ENCODE data around the gene FAM107A.

Gene FAM107A

DNA sequence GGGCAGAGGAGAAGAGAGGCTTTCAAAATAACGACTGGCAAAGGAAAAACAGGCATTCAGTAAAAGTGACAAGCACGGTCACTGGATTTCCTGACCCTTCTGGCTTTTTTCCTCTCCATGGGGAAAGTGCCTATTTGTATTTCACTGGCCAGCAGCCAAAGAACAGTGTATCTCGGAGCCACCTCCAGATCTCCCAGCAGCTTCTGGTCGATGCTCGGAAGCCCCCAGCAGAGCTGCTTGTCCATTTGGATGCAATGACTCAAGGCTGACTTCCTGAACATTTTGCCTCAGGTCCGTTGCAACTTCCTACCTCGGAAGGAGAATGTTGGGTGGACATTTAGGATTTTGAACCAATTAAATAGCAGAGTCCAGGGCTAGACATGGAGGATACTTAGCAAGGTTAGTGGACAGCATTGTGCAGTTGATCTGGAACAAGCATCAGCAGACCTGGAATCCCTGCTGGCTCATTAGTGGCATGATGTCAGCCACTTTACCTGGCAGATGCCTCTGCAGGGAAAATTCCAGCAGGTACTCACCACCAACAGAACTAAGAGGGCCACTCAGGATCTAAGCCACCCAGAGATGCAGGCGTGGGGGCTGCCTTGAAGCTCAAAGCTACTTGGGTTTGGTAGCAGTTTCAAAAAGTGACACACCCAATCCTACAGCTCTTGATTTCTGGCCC, 1.1 kb downstream of the FAM107A start:
- H3K56ac ChIP-seq (ENCODE audit: low read length) = no peak overlapping the region
- H3K4me2 ChIP-seq (ENCODE audit: low read length) = no peak overlapping the region
- WGBS (ENCODE audit: extremely low coverage, insufficient coverage, low lambda C conversion rate) = no CpG with 5 or more reads among the region's 8 CpGs
- H2BK5ac ChIP-seq (ENCODE audit: low read length) = no peak overlapping the region
- H3K4ac ChIP-seq (ENCODE audit: low read depth, low read length) = no peak overlapping the region
- H3K9ac ChIP-seq (ENCODE audit: low read length) = no peak overlapping the region
- H4K5ac ChIP-seq (ENCODE audit: low read length) = no peak overlapping the region
- no peak for DNase-seq
- H3K23ac ChIP-seq (ENCODE audit: low read length) = no peak overlapping the region
- H3K4me3 ChIP-seq (ENCODE audit: low read length) = no peak overlapping the region
- no peak overlapping the region for H4K8ac ChIP-seq (ENCODE audit: low read depth, low read length)
- H3K79me1 ChIP-seq (ENCODE audit: low read length) = no peaks in the 10 kb centered on the region
- peaks cover 6% of the 10 kb centered on the region for H3K4me1 ChIP-seq (ENCODE audit: control insufficient read depth, low read depth, low read length)
- no peaks in the 10 kb centered on the region for H3K36me3 ChIP-seq (ENCODE audit: control insufficient read depth, insufficient read depth, low read length)
- no peaks in the 10 kb centered on the region for H3K79me2 ChIP-seq (ENCODE audit: control insufficient read depth, insufficient read depth, low read length)
- no peaks in the 10 kb centered on the region for H3K27me3 ChIP-seq (ENCODE audit: insufficient read depth, low read length, poor library complexity)
- no peak overlapping the region for H3K27ac ChIP-seq (ENCODE audit: low read depth, low read length)
- H2BK120ac ChIP-seq (ENCODE audit: low read depth, low read length) = no peak overlapping the region
- no peak overlapping the region for H2BK15ac ChIP-seq (replicated peaks; ENCODE audit: low read depth)
- H3K18ac ChIP-seq (ENCODE audit: low read length) = no peak overlapping the region
- no peak overlapping the region for H2AK5ac ChIP-seq (ENCODE audit: low read length)

DNA sequence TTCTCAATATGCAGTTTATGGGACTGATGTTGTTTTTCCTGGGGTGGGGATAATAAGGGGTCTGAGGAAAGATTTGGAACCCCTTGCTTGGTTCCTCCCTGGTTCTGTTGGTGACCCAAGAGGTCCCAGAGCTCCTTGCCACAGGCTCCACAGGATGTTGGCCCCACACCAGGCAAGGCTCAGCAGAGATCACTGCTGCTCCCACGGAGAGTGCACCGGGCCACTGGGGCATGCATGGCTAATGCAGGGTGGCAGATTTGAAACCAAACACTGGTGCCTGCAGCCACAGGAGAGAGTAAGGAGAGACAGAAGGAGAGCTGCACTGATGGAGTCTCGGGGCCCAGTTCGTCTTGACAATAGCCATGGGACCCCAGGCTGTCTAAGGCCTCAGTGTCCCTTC, 2.5 kb downstream of the FAM107A start:
- Histone ChIP-seq H3K36me3 (ENCODE audit: control insufficient read depth, insufficient read depth, low read length) (no peaks in the 10 kb centered on the region), H4K5ac (ENCODE audit: low read length) (no peak overlapping the region), H3K4me2 (ENCODE audit: low read length) (no peak overlapping the region), H3K27ac (ENCODE audit: low read depth, low read length) (no peak overlapping the region), H3K18ac (ENCODE audit: low read length) (no peak overlapping the region), H3K4me1 (ENCODE audit: control insufficient read depth, low read depth, low read length) (peaks cover 4% of the 10 kb centered on the region), H4K8ac (ENCODE audit: low read depth, low read length) (no peak overlapping the region), H3K79me2 (ENCODE audit: control insufficient read depth, insufficient read depth, low read length) (no peaks in the 10 kb centered on the region), H2BK5ac (ENCODE audit: low read length) (no peak overlapping the region), H3K79me1 (ENCODE audit: low read length) (no peaks in the 10 kb centered on the region), H3K9ac (ENCODE audit: low read length) (no peak overlapping the region), H2BK15ac (replicated peaks; ENCODE audit: low read depth) (no peak overlapping the region), H3K4me3 (ENCODE audit: low read length) (no peak overlapping the region), H2AK5ac (ENCODE audit: low read length) (no peak overlapping the region), H3K56ac (ENCODE audit: low read length) (no peak overlapping the region), H3K27me3 (ENCODE audit: insufficient read depth, low read length, poor library complexity) (no peaks in the 10 kb centered on the region), H3K4ac (ENCODE audit: low read depth, low read length) (no peak overlapping the region), H3K23ac (ENCODE audit: low read length) (peak overlapping the region; percentile 11), H2BK120ac (ENCODE audit: low read depth, low read length) (no peak overlapping the region)
- WGBS (ENCODE audit: extremely low coverage, insufficient coverage, low lambda C conversion rate) = no CpG with 5 or more reads among the region's 4 CpGs
- no peak for DNase-seq

DNA sequence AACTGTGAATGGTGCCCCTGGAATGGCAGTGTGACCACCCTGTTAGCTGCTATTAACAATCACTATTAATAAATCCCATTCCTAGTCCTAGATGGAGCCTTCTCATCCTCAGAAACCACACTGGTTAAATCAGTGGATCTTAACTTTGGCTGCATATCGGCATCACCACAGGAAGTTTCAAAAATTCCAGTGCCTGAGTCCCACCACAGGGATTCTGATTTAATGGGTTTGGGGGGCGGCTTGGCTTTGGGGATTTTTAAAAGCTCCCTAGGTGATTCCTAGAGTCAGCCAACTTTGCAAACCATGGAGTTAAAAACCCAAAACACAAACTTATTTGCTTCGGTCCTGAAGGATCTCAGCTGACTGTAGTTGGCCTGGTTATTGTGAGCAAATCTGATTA, 3.1 kb downstream of the FAM107A start:
- no peak for DNase-seq
- Histone ChIP-seq H3K23ac (ENCODE audit: low read length) (no peak overlapping the region), H3K4ac (ENCODE audit: low read depth, low read length) (no peak overlapping the region), H3K27ac (ENCODE audit: low read depth, low read length) (no peak overlapping the region), H3K79me1 (ENCODE audit: low read length) (no peaks in the 10 kb centered on the region), H3K4me3 (ENCODE audit: low read length) (no peak overlapping the region), H3K79me2 (ENCODE audit: control insufficient read depth, insufficient read depth, low read length) (no peaks in the 10 kb centered on the region), H3K18ac (ENCODE audit: low read length) (no peak overlapping the region), H3K9ac (ENCODE audit: low read length) (no peak overlapping the region), H3K36me3 (ENCODE audit: control insufficient read depth, insufficient read depth, low read length) (no peaks in the 10 kb centered on the region), H2AK5ac (ENCODE audit: low read length) (no peak overlapping the region), H3K56ac (ENCODE audit: low read length) (no peak overlapping the region), H4K8ac (ENCODE audit: low read depth, low read length) (no peak overlapping the region), H3K4me1 (ENCODE audit: control insufficient read depth, low read depth, low read length) (peaks cover 4% of the 10 kb centered on the region), H2BK15ac (replicated peaks; ENCODE audit: low read depth) (no peak overlapping the region), H4K5ac (ENCODE audit: low read length) (no peak overlapping the region), H2BK5ac (ENCODE audit: low read length) (no peak overlapping the region), H3K4me2 (ENCODE audit: low read length) (no peak overlapping the region), H2BK120ac (ENCODE audit: low read depth, low read length) (no peak overlapping the region), H3K27me3 (ENCODE audit: insufficient read depth, low read length, poor library complexity) (no peaks in the 10 kb centered on the region)
- no CpG with 5 or more reads among the region's 3 CpGs for WGBS (ENCODE audit: extremely low coverage, insufficient coverage, low lambda C conversion rate)

DNA sequence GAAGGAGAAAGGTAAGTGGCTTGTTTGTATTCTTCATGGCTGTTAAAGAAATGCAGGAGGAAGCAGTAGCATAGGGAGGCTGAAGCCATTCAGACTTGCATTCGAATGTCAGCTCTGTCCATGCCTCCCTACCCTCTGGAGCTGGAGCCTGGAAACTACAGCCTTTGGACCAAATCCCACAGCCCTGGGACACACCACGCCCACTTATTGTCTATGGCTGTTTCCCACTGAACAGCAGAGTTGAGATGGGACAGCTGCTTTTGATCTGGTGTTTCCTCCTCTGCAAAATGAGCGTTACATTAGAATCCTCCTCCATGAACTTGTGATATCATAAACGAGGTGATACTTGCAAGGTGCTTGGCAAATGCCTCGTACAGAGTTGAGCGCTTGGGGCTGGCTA, 3.6 kb downstream of the FAM107A start:
- H3K4me2 ChIP-seq (ENCODE audit: low read length) = no peak overlapping the region
- H4K5ac ChIP-seq (ENCODE audit: low read length) = no peak overlapping the region
- H2BK15ac ChIP-seq (replicated peaks; ENCODE audit: low read depth) = no peak overlapping the region
- no peaks in the 10 kb centered on the region for H3K79me1 ChIP-seq (ENCODE audit: low read length)
- H3K23ac ChIP-seq (ENCODE audit: low read length) = no peak overlapping the region
- no peak overlapping the region for H2AK5ac ChIP-seq (ENCODE audit: low read length)
- H3K4me1 ChIP-seq (ENCODE audit: control insufficient read depth, low read depth, low read length) = peaks cover 4% of the 10 kb centered on the region
- H3K9ac ChIP-seq (ENCODE audit: low read length) = no peak overlapping the region
- no peak overlapping the region for H3K4me3 ChIP-seq (ENCODE audit: low read length)
- no peak overlapping the region for H2BK120ac ChIP-seq (ENCODE audit: low read depth, low read length)
- no peaks in the 10 kb centered on the region for H3K27me3 ChIP-seq (ENCODE audit: insufficient read depth, low read length, poor library complexity)
- no peak overlapping the region for H3K56ac ChIP-seq (ENCODE audit: low read length)
- H3K36me3 ChIP-seq (ENCODE audit: control insufficient read depth, insufficient read depth, low read length) = no peaks in the 10 kb centered on the region
- H4K8ac ChIP-seq (ENCODE audit: low read depth, low read length) = no peak overlapping the region
- WGBS (ENCODE audit: extremely low coverage, insufficient coverage, low lambda C conversion rate) = no CpG with 5 or more reads among the region's 6 CpGs
- no peak for DNase-seq
- H3K79me2 ChIP-seq (ENCODE audit: control insufficient read depth, insufficient read depth, low read length) = no peaks in the 10 kb centered on the region
- no peak overlapping the region for H2BK5ac ChIP-seq (ENCODE audit: low read length)
- H3K4ac ChIP-seq (ENCODE audit: low read depth, low read length) = no peak overlapping the region
- H3K27ac ChIP-seq (ENCODE audit: low read depth, low read length) = no peak overlapping the region
- no peak overlapping the region for H3K18ac ChIP-seq (ENCODE audit: low read length)

DNA sequence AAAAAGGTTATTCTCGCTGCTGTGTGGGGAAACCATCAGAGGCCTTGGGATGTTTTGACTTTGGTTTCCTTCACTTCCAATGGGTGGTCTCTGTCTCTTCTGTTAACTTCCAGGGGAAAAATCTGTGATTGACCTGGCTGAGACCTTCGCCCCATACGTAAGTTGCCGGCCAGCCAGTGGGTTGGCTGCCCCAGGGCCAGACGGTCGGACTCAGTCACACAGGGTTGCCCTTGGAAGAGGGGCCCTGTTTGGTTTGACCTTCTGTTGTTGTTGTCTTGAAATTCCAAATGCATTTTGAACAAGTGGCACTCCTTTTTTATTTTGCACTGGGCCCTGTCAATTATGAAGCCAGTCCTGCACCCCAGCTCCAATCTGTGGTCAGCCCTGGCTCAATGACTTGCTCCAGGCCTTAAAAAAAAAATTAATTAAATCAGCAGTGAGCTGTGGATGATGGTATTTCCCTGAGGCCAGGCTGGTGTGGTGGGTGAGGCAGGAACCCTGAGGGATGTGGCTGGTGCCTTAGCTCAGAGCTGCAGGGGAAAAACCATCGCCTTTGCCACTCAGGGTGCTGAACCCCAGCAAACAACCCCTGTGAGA, 4.5 kb downstream of the FAM107A start:
- Histone ChIP-seq H3K4me3 (ENCODE audit: low read length) (no peak overlapping the region), H2BK5ac (ENCODE audit: low read length) (no peak overlapping the region), H3K18ac (ENCODE audit: low read length) (no peak overlapping the region), H3K27ac (ENCODE audit: low read depth, low read length) (no peak overlapping the region), H3K79me2 (ENCODE audit: control insufficient read depth, insufficient read depth, low read length) (no peaks in the 10 kb centered on the region), H2AK5ac (ENCODE audit: low read length) (no peak overlapping the region), H3K27me3 (ENCODE audit: insufficient read depth, low read length, poor library complexity) (no peaks in the 10 kb centered on the region), H2BK120ac (ENCODE audit: low read depth, low read length) (no peak overlapping the region), H4K5ac (ENCODE audit: low read length) (no peak overlapping the region), H3K56ac (ENCODE audit: low read length) (no peak overlapping the region), H3K4me2 (ENCODE audit: low read length) (no peak overlapping the region), H3K36me3 (ENCODE audit: control insufficient read depth, insufficient read depth, low read length) (no peaks in the 10 kb centered on the region), H3K9ac (ENCODE audit: low read length) (no peak overlapping the region), H3K79me1 (ENCODE audit: low read length) (no peaks in the 10 kb centered on the region), H3K4ac (ENCODE audit: low read depth, low read length) (no peak overlapping the region), H3K4me1 (ENCODE audit: control insufficient read depth, low read depth, low read length) (peaks cover 4% of the 10 kb centered on the region), H4K8ac (ENCODE audit: low read depth, low read length) (no peak overlapping the region), H2BK15ac (replicated peaks; ENCODE audit: low read depth) (no peak overlapping the region), H3K23ac (ENCODE audit: low read length) (no peak overlapping the region)
- no peak for DNase-seq
- no CpG with 5 or more reads among the region's 7 CpGs for WGBS (ENCODE audit: extremely low coverage, insufficient coverage, low lambda C conversion rate)

Measured in mesendoderm (in vitro differentiated cells).